ENCODE data around the gene PFAS.
A peak's percentile ranks its signal among the peaks of the same experiment; 100 is the strongest.
"Not testable (repeated sequence)": the region's sequence is repeated elsewhere in the genome, so short reads cannot be mapped to it uniquely, and the experiment has no call there.

The PFAS gene

GRCh38 chr17:8248751-8249607, at the start of gene PFAS:
Gene PFAS, plus strand, starts transcription at chr17:8249289. Its CDS starts 4,649 bp downstream, at chr17:8253938.
- peak; percentile 36 to 95 (median 88) for DNase-seq

- DNase-seq: no peak
These were observed 44.1 kb upstream of the PFAS start for GRCh38 chr17:8204761-8205555.

GRCh38 chr17:8206536-8206935, 42.6 kb upstream of the PFAS start:
- DNase-seq: no peak

- DNase-seq: peak in 13 of 14 donors; percentile 47 to 81 (median 74)
These were observed 39.0 kb upstream of the PFAS start, which contains the start of gene AURKB for GRCh38 chr17:8209907-8210760. Gene AURKB, minus strand, starts transcription at chr17:8210575. Its CDS starts 351 bp downstream, at chr17:8210224.

- no peak for DNase-seq
These were observed 38.2 kb upstream of the PFAS start for GRCh38 chr17:8210761-8211458.

GRCh38 chr17:8212312-8213180, 36.5 kb upstream of the PFAS start:
- no peak for DNase-seq

- DNase-seq: not testable (repeated sequence)
These were observed 35.1 kb upstream of the PFAS start for GRCh38 chr17:8214000-8214399.

- peak; percentile 50 to 92 (median 84) for DNase-seq
These were observed 28.1 kb upstream of the PFAS start for GRCh38 chr17:8220783-8221662.

GRCh38 chr17:8221663-8222379, 27.3 kb upstream of the PFAS start:
- DNase-seq: peak in 12 of 14 donors; percentile 50 to 91 (median 88)

GRCh38 chr17:8222380-8222629, 26.8 kb upstream of the PFAS start:
- peak in 5 of 14 donors; percentile 36 to 90 (median 85) for DNase-seq

- DNase-seq: peak; percentile 83 to 98 (median 92)
These were observed 26.3 kb upstream of the PFAS start for GRCh38 chr17:8222630-8223355.

GRCh38 chr17:8223356-8224126, 25.5 kb upstream of the PFAS start:
- DNase-seq: peak in 10 of 14 donors; percentile 26 to 86 (median 61)

- DNase-seq: no peak
These were observed 23.9 kb upstream of the PFAS start for GRCh38 chr17:8224891-8225812.

GRCh38 chr17:8225813-8226535, 23.1 kb upstream of the PFAS start:
- DNase-seq: peak in 7 of 14 donors; percentile 14 to 75 (median 51)

- peak in 12 of 14 donors; percentile 18 to 85 (median 64) for DNase-seq
These were observed 22.4 kb upstream of the PFAS start for GRCh38 chr17:8226536-8227237.
